Endothelial cell (in vitro differentiated cells): ENCODE results near the gene LRSAM1. TPM values are rescaled to one million over a fixed set of nuclear protein-coding genes. Genes with fewer than 3 reads are reported as not detected.

Experiments
- DNase-seq: peaks from one replicate; pipeline ENCODE4 v3.0.0; 2021; ENCODE audit warnings: low spot score
- H3K27ac Mint-ChIP-seq: one replicate; pipeline ENCODE4 v1.8.0; 2021; ENCODE audit warnings: mixed read lengths, inconsistent platforms; ENCODE audit not compliant: unreplicated experiment
- H3K27me3 Mint-ChIP-seq: one replicate; pipeline ENCODE4 v1.8.0; 2021; ENCODE audit warnings: mild to moderate bottlenecking, moderate library complexity, mixed read lengths, inconsistent platforms; ENCODE audit not compliant: unreplicated experiment
- H3K36me3 Mint-ChIP-seq: one replicate; pipeline ENCODE4 v1.8.0; 2021; ENCODE audit warnings: mild to moderate bottlenecking, low read depth, mixed read lengths, inconsistent platforms; ENCODE audit not compliant: unreplicated experiment
- H3K4me1 Mint-ChIP-seq: one replicate; pipeline ENCODE4 v1.8.0; 2021; ENCODE audit warnings: mild to moderate bottlenecking, mixed read lengths, inconsistent platforms; ENCODE audit not compliant: unreplicated experiment
- H3K4me3 Mint-ChIP-seq: one replicate; pipeline ENCODE4 v1.8.0; 2021; ENCODE audit warnings: mild to moderate bottlenecking, mixed read lengths, inconsistent platforms; ENCODE audit not compliant: unreplicated experiment
- H3K9me3 Mint-ChIP-seq: one replicate; pipeline ENCODE4 v1.8.0; 2021; ENCODE audit warnings: mixed read lengths, inconsistent platforms; ENCODE audit not compliant: unreplicated experiment
- CTCF ChIP-seq: fragments of 200-600 bp; sonication (generic); IDR thresholded peaks from one replicate; pipeline ENCODE4 v1.5.0; 2021; ENCODE audit warnings: antibody characterized with exemption; ENCODE audit not compliant: unreplicated experiment
- total RNA-seq: library from RNA; stranded (reverse); fragmentation: NEBNext Ultra II Directional; extraction: Animal tissue kit (Norgen Biotek cat#: 25700); gene quantifications from one replicate; pipeline ENCODE4 v1.2.1, GENCODE V29; 2021; ENCODE audit not compliant: unreplicated experiment

Gene LRSAM1
- total RNA-seq, 1 donor from 2014 or later = 22.6 TPM

- peaks cover 53% of the 10 kb centered on the region for H3K36me3 Mint-ChIP-seq
These were observed 72.1 kb downstream of the LRSAM1 start for GRCh38 chr9:127523312-127523851.

GRCh38 chr9:127524373-127524772, 73.1 kb downstream of the LRSAM1 start:
- H3K4me3 Mint-ChIP-seq = no peak overlapping the region
- H3K4me1 Mint-ChIP-seq = peaks cover 52% of the 10 kb centered on the region
- peaks cover 49% of the 10 kb centered on the region for H3K36me3 Mint-ChIP-seq
- no peak for TF ChIP-seq CTCF
- H3K27me3 Mint-ChIP-seq = peaks cover 17% of the 10 kb centered on the region
- no peaks in the 10 kb centered on the region for H3K9me3 Mint-ChIP-seq
- no peak for DNase-seq
- H3K27ac Mint-ChIP-seq = peak overlapping the region; percentile 36

More at GRCh38 chr9:127523312-127523851, 72.1 kb downstream of the LRSAM1 start:
- TF ChIP-seq CTCF = peak; percentile 67
- H3K4me1 Mint-ChIP-seq = peaks cover 49% of the 10 kb centered on the region
- H3K9me3 Mint-ChIP-seq = no peaks in the 10 kb centered on the region
- peak overlapping the region; percentile 47 for H3K4me3 Mint-ChIP-seq
- H3K27me3 Mint-ChIP-seq = peaks cover 17% of the 10 kb centered on the region
- DNase-seq = no peak
- H3K27ac Mint-ChIP-seq = peak overlapping the region; percentile 67

GRCh38 chr9:127525401-127526188, 74.3 kb downstream of the LRSAM1 start:
- H3K27me3 Mint-ChIP-seq = peaks cover 12% of the 10 kb centered on the region
- peak; percentile 69 for TF ChIP-seq CTCF
- peaks cover 48% of the 10 kb centered on the region for H3K36me3 Mint-ChIP-seq
- DNase-seq = no peak
- H3K27ac Mint-ChIP-seq = peak overlapping the region; percentile 30
- H3K4me1 Mint-ChIP-seq = peaks cover 58% of the 10 kb centered on the region
- no peaks in the 10 kb centered on the region for H3K9me3 Mint-ChIP-seq
- peak overlapping the region; percentile 82 for H3K4me3 Mint-ChIP-seq

- H3K27ac Mint-ChIP-seq = peak overlapping the region; percentile 85
- peaks cover 53% of the 10 kb centered on the region for H3K36me3 Mint-ChIP-seq
- no peak for DNase-seq
- H3K9me3 Mint-ChIP-seq = no peaks in the 10 kb centered on the region
- TF ChIP-seq CTCF = no peak
- peaks cover 12% of the 10 kb centered on the region for H3K27me3 Mint-ChIP-seq
- H3K4me3 Mint-ChIP-seq = peak overlapping the region; percentile 84
- peaks cover 57% of the 10 kb centered on the region for H3K4me1 Mint-ChIP-seq
These were observed 75.6 kb downstream of the LRSAM1 start for GRCh38 chr9:127526655-127527559.
